Suprapubic skin (tissue), 4 donors: ENCODE results near the gene LRP1B. TPM values are rescaled to one million over a fixed set of nuclear protein-coding genes. Genes with fewer than 3 reads are reported as not detected.

Experiments
- DNase-seq, 2 donors: peaks; one replicate each; pipeline ENCODE4 v3.0.0-alpha.2; 2019; ENCODE audit warnings: low spot score in 2 of 2
- H3K27ac ChIP-seq: fragments of 200-600 bp; sonication (generic); one replicate; pipeline ENCODE4 v1.5.1; 2019
- H3K27me3 ChIP-seq: fragments of 200-600 bp; sonication (generic); one replicate; pipeline ENCODE4 v1.5.1; 2019
- H3K36me3 ChIP-seq: fragments of 200-600 bp; sonication (generic); one replicate; pipeline ENCODE4 v1.5.1; 2019
- H3K4me1 ChIP-seq: fragments of 200-600 bp; sonication (generic); one replicate; pipeline ENCODE4 v1.5.1; 2019
- H3K4me3 ChIP-seq: fragments of 200-600 bp; sonication (generic); one replicate; pipeline ENCODE4 v1.5.1; 2019; ENCODE audit warnings: mild to moderate bottlenecking
- H3K9me3 ChIP-seq: fragments of 200-600 bp; sonication (generic); one replicate; pipeline ENCODE4 v1.5.1; 2019
- CTCF ChIP-seq, 2 donors: fragments of 200-600 bp in 1 of 2; fragments of 450-650 bp in 1 of 2; sonication (generic) in 1 of 2; IDR thresholded peaks; one replicate each; pipeline ENCODE4 v1.5.1; 2016 to 2019; ENCODE audit warnings: antibody characterized with exemption in 2 of 2, mild to moderate bottlenecking in 1 of 2, moderate library complexity in 1 of 2
- EP300 ChIP-seq: sonication (generic); formaldehyde crosslinking; IDR thresholded peaks from one replicate; pipeline ENCODE4 v1.6.1; 2017; ENCODE audit warnings: antibody characterized with exemption
- POLR2A ChIP-seq, 2 donors: fragments of 450-650 bp; IDR thresholded peaks; one replicate each; pipeline ENCODE4 v1.6.1; 2017; ENCODE audit warnings: antibody characterized with exemption in 2 of 2, mild to moderate bottlenecking in 2 of 2, moderate library complexity in 2 of 2
- POLR2AphosphoS5 ChIP-seq, 3 donors: sonication (generic); formaldehyde crosslinking; IDR thresholded peaks; one replicate each; pipeline ENCODE4 v1.6.1; 2017; ENCODE audit warnings: antibody characterized with exemption in 3 of 3
- WGBS: methylation state at CpG from one replicate; pipeline ENCODE4 v1.1.5; 2018; 5-methylcytosine and 5-hydroxymethylcytosine counted together
- total RNA-seq, 4 donors: library from RNA; depleted of rRNA; stranded (reverse); fragments of >200 nt; gene quantifications; one replicate each; pipeline ENCODE4 v1.1.0, GENCODE V29; 2016

Gene LRP1B
- total RNA-seq, 4 donors from 2014 or later, result 0.11 to 2.7 (median 1.3) TPM

GRCh38 chr2:140791802-140792201 lies 1339.0 kb downstream of the LRP1B start:
- TF ChIP-seq EP300, result no peak
- TF ChIP-seq POLR2AphosphoS5 (IDR thresholded peaks at IDR 0.05), result no peak
- no peak for TF ChIP-seq POLR2A (IDR thresholded peaks at IDR 0.05)
- no peak for TF ChIP-seq CTCF (IDR thresholded peaks at IDR 0.05)
- Histone ChIP-seq H3K4me3 (no peak overlapping the region), H3K9me3 (no peaks in the 10 kb centered on the region), H3K4me1 (no peaks in the 10 kb centered on the region), H3K27ac (no peak overlapping the region), H3K27me3 (no peaks in the 10 kb centered on the region), H3K36me3 (no peaks in the 10 kb centered on the region)
- no peak for DNase-seq
- WGBS, result 90% methylated on average over 2 of the region's 2 CpGs

- H3K27me3 ChIP-seq, result no peaks in the 10 kb centered on the region
- no peaks in the 10 kb centered on the region for H3K4me1 ChIP-seq
- no peak overlapping the region for H3K4me3 ChIP-seq
- no peak overlapping the region for H3K27ac ChIP-seq
- WGBS, result 87% methylated on average over 2 of the region's 2 CpGs
- no peaks in the 10 kb centered on the region for H3K9me3 ChIP-seq
- no peak for DNase-seq
- no peak for TF ChIP-seq EP300
- no peak for TF ChIP-seq POLR2A (IDR thresholded peaks at IDR 0.05)
- TF ChIP-seq CTCF (IDR thresholded peaks at IDR 0.05), result no peak
- TF ChIP-seq POLR2AphosphoS5 (IDR thresholded peaks at IDR 0.05), result no peak
- H3K36me3 ChIP-seq, result no peaks in the 10 kb centered on the region
Observed at GRCh38 chr2:140786585-140786984, 1344.2 kb downstream of the LRP1B start.

GRCh38 chr2:140775411-140775810 lies 1355.4 kb downstream of the LRP1B start:
- no peaks in the 10 kb centered on the region for H3K4me1 ChIP-seq
- no peak overlapping the region for H3K27ac ChIP-seq
- no peak for TF ChIP-seq CTCF (IDR thresholded peaks at IDR 0.05)
- no peak for TF ChIP-seq POLR2AphosphoS5 (IDR thresholded peaks at IDR 0.05)
- TF ChIP-seq POLR2A (IDR thresholded peaks at IDR 0.05), result no peak
- no peak for TF ChIP-seq EP300
- no peaks in the 10 kb centered on the region for H3K9me3 ChIP-seq
- H3K27me3 ChIP-seq, result no peaks in the 10 kb centered on the region
- DNase-seq, result no peak
- H3K4me3 ChIP-seq, result no peak overlapping the region
- no peaks in the 10 kb centered on the region for H3K36me3 ChIP-seq

- DNase-seq, result no peak
- no peaks in the 10 kb centered on the region for H3K36me3 ChIP-seq
- H3K4me1 ChIP-seq, result no peaks in the 10 kb centered on the region
- H3K4me3 ChIP-seq, result no peak overlapping the region
- no peaks in the 10 kb centered on the region for H3K27me3 ChIP-seq
- no peaks in the 10 kb centered on the region for H3K9me3 ChIP-seq
- 90% methylated on average over 1 of the region's 1 CpG for WGBS
- no peak overlapping the region for H3K27ac ChIP-seq
- TF ChIP-seq EP300 (no peak), POLR2AphosphoS5 (IDR thresholded peaks at IDR 0.05) (no peak), POLR2A (IDR thresholded peaks at IDR 0.05) (no peak), CTCF (IDR thresholded peaks at IDR 0.05) (no peak)
Observed at GRCh38 chr2:140770645-140771044, 1360.2 kb downstream of the LRP1B start.

GRCh38 chr2:140761807-140762206 lies 1369.0 kb downstream of the LRP1B start:
- Histone ChIP-seq H3K4me1 (no peaks in the 10 kb centered on the region), H3K4me3 (no peak overlapping the region), H3K27me3 (no peaks in the 10 kb centered on the region), H3K27ac (no peak overlapping the region), H3K36me3 (no peaks in the 10 kb centered on the region), H3K9me3 (no peaks in the 10 kb centered on the region)
- DNase-seq, result no peak
- 65% methylated on average over 2 of the region's 2 CpGs for WGBS
- no peak for TF ChIP-seq POLR2A (IDR thresholded peaks at IDR 0.05)
- no peak for TF ChIP-seq POLR2AphosphoS5 (IDR thresholded peaks at IDR 0.05)
